Calu3 (cell line): ENCODE measurements around the gene LMBRD2. TPM values are rescaled to one million over a fixed set of nuclear protein-coding genes. Genes with fewer than 3 reads are reported as not detected.
"Not testable (repeated sequence)": the region's sequence is repeated elsewhere in the genome, so short reads cannot be mapped to it uniquely, and the experiment has no call there.

Source experiments
- BruUV-seq: library from RNA; stranded (reverse); fragments of 400-500 nt; replicated peaks from 2 replicates; lab custom pipeline; 2021; lab: Mats Ljungman, UMichigan
- CTCF ChIA-PET: fragments of 300-600 bp; sonication (Branson Sonifier 250); formaldehyde crosslinking; loops from one replicate; lab custom pipeline; 2022; ENCODE audit warnings: antibody characterized with exemption; lab: Charles Lee
- DNase-seq: peaks from one replicate; pipeline ENCODE4 v3.0.0; 2022
- H3K27ac Mint-ChIP-seq: one replicate; pipeline ENCODE4 v1.8.0; 2022; ENCODE audit warnings: mixed read lengths; ENCODE audit not compliant: unreplicated experiment
- H3K27me3 Mint-ChIP-seq: one replicate; pipeline ENCODE4 v1.8.0; 2022; ENCODE audit warnings: mixed read lengths; ENCODE audit not compliant: unreplicated experiment
- H3K36me3 Mint-ChIP-seq: one replicate; pipeline ENCODE4 v1.8.0; 2022; ENCODE audit warnings: mild to moderate bottlenecking, moderate library complexity, mixed read lengths; ENCODE audit not compliant: insufficient read depth, unreplicated experiment
- H3K4me1 Mint-ChIP-seq: one replicate; pipeline ENCODE4 v1.8.0; 2022; ENCODE audit warnings: mild to moderate bottlenecking, low read depth, mixed read lengths; ENCODE audit not compliant: unreplicated experiment
- H3K4me3 Mint-ChIP-seq: one replicate; pipeline ENCODE4 v1.8.0; 2022; ENCODE audit warnings: mild to moderate bottlenecking, low read depth, moderate library complexity, mixed read lengths; ENCODE audit not compliant: unreplicated experiment
- H3K9me3 Mint-ChIP-seq: one replicate; pipeline ENCODE4 v1.8.0; 2022; ENCODE audit warnings: low read depth, mixed read lengths; ENCODE audit not compliant: unreplicated experiment
- CTCF ChIP-seq: fragments of 200-600 bp; IDR thresholded peaks from one replicate; pipeline ENCODE4 v1.8.0; 2022; ENCODE audit warnings: antibody characterized with exemption; ENCODE audit not compliant: unreplicated experiment
- intact Hi-C: fragments of 100-400 bp; cut with micrococcal nuclease; formaldehyde crosslinking; loops from one replicate; pipeline ENCODE4 v1.10.0; 2022; ENCODE audit not compliant: unreplicated experiment
- total RNA-seq: library from RNA; stranded (reverse); gene quantifications from 2 replicates; pipeline ENCODE4 v1.2.3, GENCODE V29; 2022

Gene LMBRD2
- total RNA-seq, 1 experiment from 2014 or later: 12.1 TPM

GRCh38 chr5:36145311-36145710 is 6.4 kb downstream of the LMBRD2 start:
- Mint-ChIP-seq H3K27ac (no peak overlapping the region), H3K36me3 (peaks cover 1% of the 10 kb centered on the region), H3K27me3 (no peaks in the 10 kb centered on the region), H3K4me3 (no peak overlapping the region), H3K9me3 (no peaks in the 10 kb centered on the region), H3K4me1 (peaks cover 4% of the 10 kb centered on the region)
- CTCF ChIA-PET: no interaction called here
- intact Hi-C loops: loop anchor here (5.0 kb wide), 1 partner anchor 33 kb away; no protein-coding TSS in a partner anchor
- no TSS peak for BruUV-seq
- no peak for TF ChIP-seq CTCF
- no peak for DNase-seq

GRCh38 chr5:36138900-36139683 is 12.6 kb downstream of the LMBRD2 start:
- intact Hi-C loops: no loop called here
- CTCF ChIA-PET: no interaction called here
- no peak overlapping the region for H3K27ac Mint-ChIP-seq
- no peaks in the 10 kb centered on the region for H3K36me3 Mint-ChIP-seq
- no peak overlapping the region for H3K4me3 Mint-ChIP-seq
- no peaks in the 10 kb centered on the region for H3K27me3 Mint-ChIP-seq
- peaks cover 2% of the 10 kb centered on the region for H3K9me3 Mint-ChIP-seq
- BruUV-seq: no TSS peak
- TF ChIP-seq CTCF: no peak
- no peak for DNase-seq
- no peaks in the 10 kb centered on the region for H3K4me1 Mint-ChIP-seq

GRCh38 chr5:36136581-36136980 is 15.1 kb downstream of the LMBRD2 start:
- no peak overlapping the region for H3K4me3 Mint-ChIP-seq
- H3K4me1 Mint-ChIP-seq: no peaks in the 10 kb centered on the region
- intact Hi-C loops: no loop called here
- H3K9me3 Mint-ChIP-seq: peaks cover 2% of the 10 kb centered on the region
- no peaks in the 10 kb centered on the region for H3K36me3 Mint-ChIP-seq
- CTCF ChIA-PET: no interaction called here
- DNase-seq: no peak
- no peaks in the 10 kb centered on the region for H3K27me3 Mint-ChIP-seq
- no peak overlapping the region for H3K27ac Mint-ChIP-seq
- no TSS peak for BruUV-seq
- TF ChIP-seq CTCF: no peak

GRCh38 chr5:36135988-36136387 is 15.7 kb downstream of the LMBRD2 start:
- DNase-seq: no peak
- H3K27me3 Mint-ChIP-seq: no peaks in the 10 kb centered on the region
- intact Hi-C loops: no loop called here
- H3K4me3 Mint-ChIP-seq: no peak overlapping the region
- CTCF ChIA-PET: no interaction called here
- H3K4me1 Mint-ChIP-seq: no peaks in the 10 kb centered on the region
- no peak overlapping the region for H3K27ac Mint-ChIP-seq
- TF ChIP-seq CTCF: no peak
- peaks cover 2% of the 10 kb centered on the region for H3K9me3 Mint-ChIP-seq
- BruUV-seq: no TSS peak
- H3K36me3 Mint-ChIP-seq: no peaks in the 10 kb centered on the region

GRCh38 chr5:36133009-36133408 is 18.7 kb downstream of the LMBRD2 start:
- H3K9me3 Mint-ChIP-seq, H3K27ac Mint-ChIP-seq, DNase-seq, H3K4me1 Mint-ChIP-seq, BruUV-seq, intact Hi-C loops, H3K36me3 Mint-ChIP-seq, H3K4me3 Mint-ChIP-seq, H3K27me3 Mint-ChIP-seq: not testable (repeated sequence)
- CTCF ChIA-PET: interaction anchor here (0.5 kb wide), 1 partner anchor 1607 kb away, joined by 3 read pairs; no protein-coding TSS in a partner anchor

GRCh38 chr5:36129666-36130065 is 22.0 kb downstream of the LMBRD2 start:
- CTCF ChIA-PET, BruUV-seq, H3K36me3 Mint-ChIP-seq, DNase-seq, intact Hi-C loops, H3K9me3 Mint-ChIP-seq, H3K27ac Mint-ChIP-seq, H3K4me1 Mint-ChIP-seq, H3K27me3 Mint-ChIP-seq, H3K4me3 Mint-ChIP-seq: not testable (repeated sequence)
